Myocyte (in vitro differentiated cells): ENCODE data around the gene PWWP2B. TPM values are rescaled to one million over a fixed set of nuclear protein-coding genes. Genes with fewer than 3 reads are reported as not detected.
"Not testable (repeated sequence)": the region's sequence is repeated elsewhere in the genome, so short reads cannot be mapped to it uniquely, and the experiment has no call there.

Experiments used
- DNase-seq: peaks from one replicate; pipeline ENCODE4 v3.0.0-alpha.2; 2012; ENCODE audit warnings: low read depth
- total RNA-seq: library from RNA; depleted of rRNA; stranded (reverse); fragments of >200 nt; gene quantifications from 2 replicates; pipeline ENCODE4 v1.2.3, GENCODE V29; 2014

Gene PWWP2B
- total RNA-seq, 1 donor from 2014 or later: 11.1 TPM

DNA sequence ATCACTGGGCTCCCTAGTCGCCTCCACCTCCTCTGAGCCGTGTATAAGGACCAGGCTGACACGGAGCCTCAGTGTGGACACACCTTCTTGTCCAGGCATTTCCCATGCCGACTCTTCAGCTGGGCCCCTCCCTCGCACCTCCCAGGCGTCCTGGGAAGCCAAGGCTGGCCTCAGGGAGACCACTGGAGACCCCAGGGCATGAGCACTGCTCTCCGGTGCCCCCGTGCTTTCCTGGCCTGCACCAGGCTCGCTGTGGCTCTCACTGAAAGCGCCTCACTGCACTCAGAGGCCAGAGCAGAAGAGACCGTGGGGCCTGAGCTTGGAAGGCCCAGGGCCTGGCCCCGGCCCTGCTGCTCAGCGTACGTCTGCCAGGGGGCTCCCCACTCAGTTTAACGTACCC is 33.6 kb upstream of the PWWP2B start:
- DNase-seq: no peak

DNA sequence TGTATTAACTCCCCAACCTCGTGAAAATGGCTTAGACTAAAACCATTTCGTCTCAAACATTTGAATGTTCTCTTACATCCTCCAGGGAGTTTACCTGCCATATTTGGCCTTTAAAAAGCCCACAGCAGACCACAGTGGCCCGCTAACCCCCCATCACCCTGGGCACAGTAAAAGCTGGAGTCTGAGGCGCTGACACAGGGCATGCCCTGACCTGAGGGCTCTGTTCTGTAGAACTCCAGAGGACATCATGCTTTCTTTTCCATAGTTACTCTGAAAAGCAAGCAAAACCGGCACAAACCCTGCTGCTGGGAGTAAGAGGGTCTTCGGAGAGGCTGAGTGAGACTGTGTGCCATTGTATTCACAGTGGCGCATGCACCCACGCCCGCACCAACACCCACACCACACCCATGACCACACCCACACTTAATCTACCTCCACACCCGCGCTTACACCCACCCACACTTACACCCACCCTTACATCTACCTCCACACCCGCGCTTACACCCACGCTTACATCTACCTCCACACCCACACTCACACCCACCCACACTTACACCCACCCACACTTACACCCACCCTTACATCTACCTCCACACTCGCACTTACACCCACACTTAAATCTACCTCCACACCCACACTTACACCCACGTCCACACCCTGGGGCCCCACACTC is 32.9 kb upstream of the PWWP2B start:
- DNase-seq: no peak

DNA sequence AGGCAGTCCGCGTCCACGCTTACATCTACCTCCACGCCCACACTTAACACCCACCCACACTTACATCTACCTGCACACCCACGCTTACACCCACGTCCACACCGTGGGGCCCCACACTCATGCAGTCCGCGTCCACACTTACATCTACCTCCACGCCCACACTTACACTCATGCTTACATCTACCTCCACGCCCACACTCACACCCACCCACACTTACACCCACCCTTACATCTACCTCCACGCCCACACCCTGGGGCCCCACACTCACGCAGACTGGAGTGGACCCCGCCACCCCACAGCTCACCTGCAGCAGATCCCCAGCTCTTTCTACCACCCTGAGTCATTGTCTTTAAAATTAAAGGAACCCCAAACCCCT is 32.4 kb upstream of the PWWP2B start:
- no peak for DNase-seq

DNA sequence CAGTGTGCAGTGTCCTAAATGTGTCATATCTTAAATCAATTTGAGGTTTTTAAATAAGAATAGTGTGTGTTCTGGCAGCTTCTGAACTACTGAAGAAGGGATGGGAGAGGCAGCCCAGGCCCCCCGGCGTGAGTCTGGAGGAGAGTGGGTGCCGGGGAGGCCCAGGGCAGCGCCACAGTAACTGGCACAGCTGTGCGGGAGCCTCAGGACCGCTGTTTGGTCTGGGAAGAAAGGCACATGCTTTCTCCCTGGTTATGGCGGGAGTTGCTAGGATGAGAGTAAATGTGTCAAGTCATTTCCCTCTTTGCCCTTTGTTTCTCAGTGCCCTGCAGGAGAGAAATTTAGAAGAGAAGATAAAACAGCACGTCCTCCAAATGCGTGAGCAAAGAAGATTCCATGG is 31.9 kb upstream of the PWWP2B start:
- no peak for DNase-seq

DNA sequence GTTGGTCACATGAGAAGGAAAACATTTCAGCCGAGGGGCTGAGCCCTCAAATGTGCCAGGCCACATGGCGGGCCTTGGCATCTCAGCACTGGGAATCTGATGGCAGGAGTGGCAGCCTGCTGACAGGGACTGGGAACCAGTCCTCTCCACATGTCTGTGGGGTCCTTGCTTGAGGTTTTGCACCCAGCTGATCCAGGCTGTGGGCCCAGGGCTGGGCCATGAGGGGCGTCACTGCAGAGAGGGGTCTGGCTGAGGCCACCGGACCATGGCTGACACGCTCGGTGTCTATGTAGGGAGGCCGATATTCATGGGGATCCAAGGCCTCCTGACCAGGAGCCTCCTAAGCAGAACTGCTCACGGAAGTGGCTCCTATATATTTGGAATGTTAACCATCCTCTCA is 31.0 kb upstream of the PWWP2B start:
- DNase-seq: no peak

DNA sequence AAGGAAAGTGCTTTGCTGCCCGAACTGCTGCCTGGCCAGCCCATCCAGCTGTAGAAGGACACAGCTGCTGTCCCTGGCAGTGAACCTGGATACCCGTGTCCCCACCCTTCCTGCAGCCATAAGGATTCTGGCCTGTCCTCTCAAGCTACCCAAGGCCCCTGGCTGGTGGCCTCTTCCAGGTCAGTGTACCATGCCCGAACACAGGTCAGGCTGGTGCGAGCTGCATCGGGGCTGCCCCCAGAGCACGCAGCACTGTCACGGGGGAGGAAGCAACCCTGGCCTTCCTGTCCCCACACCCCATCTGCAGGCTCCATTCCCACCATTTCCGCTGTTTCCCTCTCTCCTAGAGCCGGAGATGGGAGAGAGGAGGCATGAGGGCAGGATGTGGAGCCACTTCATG is 30.5 kb upstream of the PWWP2B start:
- no peak for DNase-seq

DNA sequence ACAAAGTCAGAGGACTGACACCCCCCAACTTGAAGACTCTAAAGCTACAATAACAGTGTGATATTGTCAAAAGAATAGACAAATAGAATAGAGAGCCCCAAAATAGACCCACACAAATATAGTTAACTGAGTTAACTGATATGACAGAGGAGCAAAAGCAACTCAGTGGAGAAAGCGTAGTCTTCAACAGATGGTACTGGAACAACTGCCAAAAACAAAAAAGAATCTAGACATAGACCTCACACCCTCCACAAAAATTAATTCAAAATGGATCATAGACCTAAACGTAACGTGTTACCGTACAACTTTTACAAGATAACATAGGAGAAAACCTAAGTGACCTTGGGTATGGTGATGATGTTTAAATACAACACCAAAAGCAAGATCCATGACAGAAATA is 28.6 kb upstream of the PWWP2B start:
- DNase-seq: no peak

DNA sequence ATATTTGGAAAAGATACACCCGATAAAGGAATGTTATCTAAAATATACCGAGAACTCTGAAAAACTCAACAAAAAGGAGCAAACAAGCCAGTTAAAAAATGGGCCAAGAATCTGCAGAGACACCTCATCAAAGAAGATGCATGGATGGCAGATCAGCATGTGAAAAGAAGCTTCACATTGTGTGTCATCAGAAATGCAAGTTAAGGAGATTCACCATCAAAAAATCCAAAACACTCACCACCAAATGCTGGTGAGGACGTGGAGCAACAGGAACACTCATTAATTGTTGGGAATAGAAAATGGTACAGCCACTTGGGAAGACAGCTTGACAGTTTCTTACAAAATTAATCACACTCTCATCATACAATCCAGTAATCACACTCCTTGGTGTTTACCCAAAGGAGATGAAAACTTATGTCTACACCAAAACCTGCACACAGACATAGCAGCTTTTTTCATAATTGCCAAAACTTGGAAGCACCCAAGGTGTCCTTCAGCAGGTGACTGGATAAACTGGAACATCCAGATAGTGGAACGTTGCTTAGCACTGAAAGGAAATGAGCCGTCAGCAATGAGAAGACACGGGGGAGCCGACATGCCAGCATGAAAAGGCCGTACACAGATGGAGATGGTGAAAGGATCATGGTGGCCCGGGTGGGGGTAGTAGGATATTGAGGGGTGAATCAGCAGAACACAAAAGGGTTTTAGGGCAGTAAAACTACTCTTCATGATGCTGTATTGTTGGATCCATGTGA is 27.9 kb upstream of the PWWP2B start:
- DNase-seq: no peak

DNA sequence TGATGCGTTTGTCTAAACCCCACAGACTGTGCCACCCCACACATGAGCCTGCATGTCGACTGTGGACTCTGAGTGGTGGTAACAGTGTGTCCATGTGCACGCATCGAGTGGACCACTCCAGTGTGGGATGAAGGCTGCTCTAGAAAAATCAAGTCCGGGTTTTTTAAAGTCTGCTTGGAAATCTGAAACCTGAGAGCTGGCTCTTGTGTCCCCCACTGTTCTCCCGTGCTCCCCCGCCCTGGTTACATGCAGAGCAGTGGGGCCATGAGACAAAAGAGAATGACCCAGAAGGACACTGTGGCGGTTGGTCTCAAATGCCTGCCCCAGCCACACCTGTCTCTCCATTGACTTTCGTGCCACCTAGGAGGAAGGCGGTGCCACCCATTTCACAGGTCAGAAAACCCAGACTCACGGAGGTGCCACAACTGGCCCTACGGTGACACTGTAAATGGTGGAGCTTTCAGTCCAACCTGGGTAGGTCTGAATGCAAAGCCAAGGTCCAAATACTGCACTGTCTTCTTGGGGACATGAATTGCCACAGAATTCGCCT is 27.3 kb upstream of the PWWP2B start:
- DNase-seq: no peak

DNA sequence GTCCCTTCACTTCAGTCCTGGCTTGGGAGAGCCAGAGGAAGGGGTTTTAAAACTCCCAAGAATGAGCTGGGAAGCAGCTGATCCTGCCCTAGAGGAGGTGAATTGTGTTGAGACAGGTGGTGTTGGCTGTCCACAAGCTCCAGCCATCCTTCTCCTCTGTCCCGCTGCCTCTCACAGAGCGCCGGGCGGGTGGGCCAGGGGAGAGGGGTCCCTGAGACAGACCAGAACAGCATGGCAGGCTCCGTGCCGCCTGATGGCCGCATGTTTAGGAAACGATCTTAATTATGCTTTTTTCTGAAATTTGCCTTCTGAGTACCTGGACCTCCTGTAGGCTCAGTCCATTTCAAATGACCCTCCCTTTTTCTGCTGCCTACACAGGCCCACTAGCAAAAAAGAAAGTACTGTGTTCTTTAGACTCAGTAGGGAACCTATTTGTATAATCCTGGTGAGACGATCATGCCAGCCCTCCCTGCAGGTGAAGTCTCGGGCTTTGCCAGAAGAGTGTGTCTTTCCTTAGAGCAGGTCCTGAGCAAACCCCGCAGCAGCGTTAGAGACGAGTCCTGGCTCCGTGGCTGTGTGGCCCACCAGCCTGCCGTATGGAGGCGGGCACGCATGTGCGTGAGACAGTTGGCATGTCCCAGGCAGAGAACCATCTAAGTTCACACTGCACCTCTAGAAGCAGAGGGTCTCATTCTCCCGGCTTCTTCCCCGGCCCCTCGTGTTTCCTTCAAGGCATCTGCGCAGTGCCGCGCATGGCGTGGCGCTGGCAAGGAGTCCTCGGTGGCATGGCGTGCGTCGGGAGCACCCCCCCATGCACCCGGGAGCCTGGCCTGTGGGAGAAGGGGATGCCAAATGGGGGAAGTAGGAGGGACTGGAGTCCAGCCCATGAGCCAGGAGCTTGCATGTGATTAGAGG is 26.3 kb upstream of the PWWP2B start:
- DNase-seq: no peak

DNA sequence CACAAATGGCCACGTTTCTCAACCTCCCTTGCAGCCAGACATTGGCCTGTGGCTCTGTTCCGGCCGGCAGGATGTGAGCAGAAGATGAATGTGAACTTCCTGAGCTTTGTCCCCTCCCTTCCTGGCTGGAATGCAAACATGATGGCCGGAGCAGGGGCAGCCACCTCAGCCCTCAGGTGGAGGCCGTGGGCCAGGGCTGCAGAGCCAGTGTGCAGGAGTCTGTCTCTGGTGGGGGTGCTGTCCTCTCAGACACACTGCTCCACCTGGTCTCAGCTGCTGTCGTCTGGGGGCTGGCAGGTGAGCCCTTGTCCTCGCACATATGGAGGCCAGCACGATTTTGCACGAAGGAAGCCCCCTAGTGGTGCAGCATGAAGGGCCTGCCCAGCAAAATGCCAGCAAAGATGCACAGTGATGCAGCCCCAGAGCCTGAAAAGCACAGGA is 25.3 kb upstream of the PWWP2B start:
- DNase-seq: no peak

DNA sequence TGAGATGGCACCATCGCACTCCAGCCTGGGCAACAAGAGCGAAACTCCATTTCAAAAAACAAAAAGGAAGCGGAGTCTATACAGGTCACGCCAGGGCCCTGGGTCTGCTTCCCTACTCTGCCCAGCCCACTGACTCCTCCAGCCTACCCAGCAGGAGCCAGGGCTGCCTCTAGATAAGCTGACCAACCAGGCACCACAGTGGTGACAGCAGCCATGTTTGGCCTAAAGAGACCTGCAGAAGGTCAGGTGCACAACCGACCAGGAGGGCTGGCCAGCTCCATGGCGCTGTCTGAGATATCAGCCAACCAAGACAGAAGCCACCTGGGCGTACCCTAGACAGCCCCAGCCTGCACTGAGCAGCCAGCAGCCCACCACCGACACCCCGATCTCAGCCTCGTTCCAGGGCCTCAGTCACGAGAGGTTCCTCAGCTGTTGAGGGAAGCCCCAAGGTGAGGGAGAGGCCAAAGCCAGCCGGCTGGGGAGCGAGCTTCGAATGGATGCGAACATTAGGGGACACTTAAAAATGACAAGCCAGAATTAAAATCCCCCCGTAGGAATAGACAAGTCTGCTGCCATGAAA is 24.4 kb upstream of the PWWP2B start:
- DNase-seq: no peak

DNA sequence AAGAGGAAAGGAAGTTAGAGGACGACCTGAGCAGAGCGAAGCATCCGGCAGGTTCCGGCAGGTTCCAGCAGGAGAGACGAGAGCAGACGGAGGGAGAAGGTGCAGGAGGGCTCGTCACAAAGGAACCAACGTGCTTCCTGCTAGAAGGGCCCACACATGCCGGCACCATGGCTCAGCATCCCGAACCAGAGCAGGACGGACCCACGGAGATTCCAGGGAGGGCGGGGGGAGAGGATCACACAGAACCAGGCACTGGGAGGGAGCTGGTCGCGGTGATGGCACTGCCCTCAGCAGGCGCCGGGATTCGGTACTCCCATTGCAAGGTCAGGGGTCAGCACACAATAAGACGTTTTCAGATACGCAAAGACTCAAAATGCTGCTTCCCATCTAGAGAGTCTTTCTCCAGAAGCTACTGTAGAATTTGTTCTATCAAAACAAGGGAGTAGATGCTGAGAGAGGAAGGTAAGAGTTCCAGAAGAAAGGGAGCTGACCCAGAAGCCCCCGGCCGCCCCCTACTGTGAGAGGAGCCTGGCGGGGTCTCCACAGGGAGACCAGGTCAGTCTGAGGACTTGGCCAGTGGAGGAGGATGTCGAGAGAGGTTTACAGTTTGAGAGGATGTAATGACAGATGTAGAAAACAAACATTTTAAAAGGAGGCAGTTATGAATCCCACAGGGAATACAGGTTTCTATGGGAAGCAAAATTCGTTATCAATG is 23.6 kb upstream of the PWWP2B start:
- no peak for DNase-seq

DNA sequence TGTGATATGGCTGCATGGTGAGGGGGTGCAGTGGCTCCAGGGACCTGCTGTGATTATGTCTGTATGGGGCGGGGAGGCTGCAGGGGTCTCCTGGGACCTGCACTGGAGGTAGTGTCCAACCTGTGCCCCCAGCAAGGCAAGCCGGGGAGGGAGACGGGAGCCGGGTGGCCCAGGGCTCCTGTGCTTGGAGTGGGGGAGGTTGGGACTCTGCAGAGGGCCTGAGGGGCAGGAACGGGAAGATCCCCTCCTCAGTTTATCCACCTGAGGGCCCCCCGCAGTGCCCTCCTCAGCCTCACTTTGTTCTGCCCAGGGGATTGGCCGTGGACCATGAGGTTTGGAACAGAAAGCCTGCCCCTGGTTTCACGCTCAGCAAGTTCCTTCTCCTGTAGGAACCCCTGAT is 22.8 kb upstream of the PWWP2B start:
- DNase-seq: no peak

DNA sequence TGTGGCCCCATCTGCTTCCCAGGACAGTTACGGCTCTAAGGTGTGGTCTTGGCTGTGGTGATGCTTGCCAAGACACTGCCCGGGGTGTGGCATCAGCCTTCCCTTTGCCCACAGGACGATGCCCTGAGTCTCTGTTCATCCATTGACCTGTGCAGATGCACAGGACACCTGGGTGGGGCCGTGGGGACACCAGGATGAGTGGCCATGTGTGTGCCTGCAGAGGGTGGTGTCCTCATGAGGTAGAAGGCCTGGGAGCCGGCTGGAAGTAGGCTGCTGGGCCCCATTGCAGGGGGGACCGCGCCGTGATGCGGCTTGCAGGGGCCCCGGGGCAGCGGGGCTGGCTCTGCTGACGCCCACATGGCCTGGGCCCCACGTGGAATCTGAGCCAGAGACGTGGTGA is 22.4 kb upstream of the PWWP2B start:
- DNase-seq: no peak

DNA sequence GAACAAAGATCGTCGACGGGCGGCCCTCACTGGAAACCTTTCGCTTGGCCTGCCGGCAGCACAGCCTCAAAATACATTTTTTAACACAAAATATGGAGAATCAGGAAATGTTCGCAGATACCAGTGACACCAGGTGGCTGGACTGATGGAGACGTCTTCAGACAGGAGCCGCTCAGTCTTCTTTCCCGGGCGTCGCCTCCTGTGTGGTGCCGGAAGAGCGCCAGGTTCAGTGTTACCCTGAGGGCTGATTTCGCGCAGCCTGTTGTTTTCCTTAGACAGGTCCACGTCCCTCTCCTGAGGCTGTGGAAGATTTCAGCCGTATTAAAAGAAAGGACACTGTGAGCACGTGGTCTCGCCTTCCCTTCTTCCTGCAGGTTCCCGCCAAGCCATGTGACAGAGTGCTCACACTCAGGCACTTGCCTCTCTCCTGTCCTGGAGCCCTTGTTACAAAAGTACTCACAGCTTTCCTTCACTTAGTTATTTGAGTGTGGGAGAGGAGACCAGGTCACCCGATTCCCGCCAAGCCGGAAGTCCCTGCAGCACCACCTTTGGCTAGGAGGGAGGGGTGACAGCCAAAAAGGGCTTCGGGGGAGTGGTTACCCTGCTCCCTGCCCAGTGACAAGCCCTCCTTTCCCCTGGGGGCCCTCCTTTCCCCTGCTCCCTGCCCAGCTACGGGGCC is 21.7 kb upstream of the PWWP2B start:
- no peak for DNase-seq

DNA sequence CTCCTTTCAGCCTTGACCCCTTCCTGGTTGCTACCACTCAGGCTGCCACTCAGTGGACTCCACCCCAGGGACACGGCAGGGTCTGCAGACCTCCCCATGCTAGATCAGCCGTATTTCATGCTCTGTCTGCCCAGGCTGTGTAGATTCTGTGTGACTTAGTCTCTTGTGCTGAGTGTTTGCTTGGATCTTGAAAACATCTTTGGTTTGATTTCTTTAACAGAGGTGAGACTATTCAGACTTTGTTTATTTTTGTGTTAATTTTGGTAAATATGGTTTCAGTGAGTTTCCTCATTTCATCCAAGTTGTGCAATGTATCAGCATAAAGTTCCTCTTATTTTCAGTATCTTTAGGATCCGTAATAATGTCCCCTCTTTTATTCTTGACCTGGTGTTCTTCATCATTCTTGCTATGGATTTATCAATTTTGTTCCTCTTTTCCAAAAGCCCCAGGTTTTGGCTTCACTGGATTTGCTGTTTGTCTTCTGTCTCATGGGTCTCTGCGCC is 21.2 kb upstream of the PWWP2B start:
- no peak for DNase-seq

DNA sequence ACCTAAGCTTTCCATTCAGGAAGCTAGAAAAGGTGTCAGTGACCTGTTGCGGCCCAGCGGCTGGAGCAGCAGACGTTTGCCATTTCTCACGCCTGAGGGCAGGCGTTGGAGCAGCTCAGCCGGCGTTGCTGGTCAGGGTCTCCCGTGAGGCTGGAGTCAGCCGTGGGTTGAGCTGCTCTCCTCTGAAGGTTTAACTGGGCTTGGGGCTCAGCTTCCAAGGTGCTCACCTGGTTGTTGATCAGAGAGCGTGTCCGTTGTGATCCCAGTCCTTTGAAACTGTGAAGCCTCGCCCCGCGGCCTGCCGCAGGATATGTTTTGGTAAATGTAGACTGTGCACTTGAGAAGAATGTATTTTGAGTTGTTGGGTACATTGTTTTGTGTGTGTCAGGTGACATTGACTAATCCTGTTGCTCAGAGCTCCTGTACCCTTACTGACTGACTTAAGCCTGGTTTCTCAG is 20.6 kb upstream of the PWWP2B start:
- DNase-seq: no peak

DNA sequence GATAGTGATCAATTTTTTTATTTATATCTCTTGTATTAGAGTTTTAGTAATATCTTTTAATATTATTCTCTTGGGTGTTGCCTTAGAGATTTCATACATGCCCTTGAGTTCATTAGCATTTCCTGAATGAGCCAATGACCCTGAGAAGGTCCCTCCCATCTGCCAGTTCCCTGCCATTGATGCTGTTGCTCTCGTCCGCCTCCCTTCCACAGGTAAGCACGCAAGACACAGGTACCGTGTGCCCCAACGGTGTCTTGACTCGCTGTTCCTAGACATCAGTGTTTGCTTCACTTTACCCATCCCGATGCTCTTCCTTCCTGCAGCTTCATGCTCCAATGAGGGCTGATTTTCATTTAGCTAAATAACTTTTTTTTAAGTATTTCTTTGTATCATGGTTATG is 19.7 kb upstream of the PWWP2B start:
- no peak for DNase-seq

DNA sequence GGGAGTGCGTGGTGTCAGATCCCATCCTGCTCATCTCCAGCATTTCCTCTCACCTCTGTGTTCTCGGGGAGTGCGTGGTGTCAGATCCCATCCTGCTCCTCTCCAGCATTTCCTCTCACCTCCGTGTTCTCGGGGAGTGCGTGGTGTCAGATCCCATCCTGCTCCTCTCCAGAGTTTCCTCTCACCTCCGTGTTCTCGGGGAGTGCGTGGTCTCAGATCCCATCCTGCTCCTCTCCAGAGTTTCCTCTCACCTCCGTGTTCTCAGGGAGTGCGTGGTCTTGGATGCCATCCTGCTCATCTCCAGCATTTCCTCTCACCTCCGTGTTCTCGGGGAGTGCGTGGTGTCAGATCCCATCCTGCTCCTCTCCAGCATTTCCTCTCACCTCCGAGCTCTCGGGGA is 18.0 kb upstream of the PWWP2B start:
- not testable (repeated sequence) for DNase-seq
